Sigmoid colon (tissue), 7 donors: ENCODE results near the gene LAGE3. TPM values are rescaled to one million over a fixed set of nuclear protein-coding genes. Genes with fewer than 3 reads are reported as not detected.

Experiments
- DNase-seq: peaks from one replicate; pipeline ENCODE4 v3.0.0-alpha.2; 2019
- H3K27ac ChIP-seq, 4 donors: fragments of 200-600 bp; sonication (generic); one replicate each; pipeline ENCODE4 v1.5.1; 2016 to 2019; ENCODE audit warnings: mild to moderate bottlenecking in 1 of 4
- H3K27me3 ChIP-seq, 3 donors: fragments of 200-600 bp; sonication (generic); one replicate each; pipeline ENCODE4 v1.5.1; 2019; ENCODE audit warnings: mild to moderate bottlenecking in 1 of 3
- H3K36me3 ChIP-seq, 4 donors: fragments of 200-600 bp; sonication (generic); one replicate each; pipeline ENCODE4 v1.5.1; 2016 to 2019
- H3K4me1 ChIP-seq, 4 donors: fragments of 200-600 bp; sonication (generic); one replicate each; pipeline ENCODE4 v1.5.1; 2017 to 2019
- H3K4me3 ChIP-seq, 4 donors: fragments of 200-600 bp; sonication (generic); one replicate each; pipeline ENCODE4 v1.5.1; 2017 to 2019; ENCODE audit warnings: mild to moderate bottlenecking in 2 of 4, moderate library complexity in 1 of 4
- H3K9me3 ChIP-seq, 4 donors: fragments of 200-600 bp in 3 of 4; sonication (generic) in 3 of 4; one replicate each; pipeline versions ENCODE4 v1.5.1 to v1.6.1; 2013 to 2019
- EP300 ChIP-seq, 4 donors: sonication (generic); formaldehyde crosslinking; IDR thresholded peaks; one replicate each; pipeline ENCODE4 v1.6.1; 2017; ENCODE audit warnings: antibody characterized with exemption in 4 of 4
- POLR2A ChIP-seq, 2 donors: fragments of 450-650 bp; IDR thresholded peaks; one replicate each; pipeline ENCODE4 v1.6.1; 2016; ENCODE audit warnings: antibody characterized with exemption in 2 of 2, mild to moderate bottlenecking in 2 of 2, moderate library complexity in 2 of 2
- POLR2AphosphoS5 ChIP-seq, 4 donors: sonication (generic); formaldehyde crosslinking; IDR thresholded peaks; one replicate each; pipeline ENCODE4 v1.6.1; 2017; ENCODE audit warnings: antibody characterized with exemption in 4 of 4
- WGBS, 2 donors: extraction: QIAGEN DNeasy Blood & Tissue Kit; methylation state at CpG; one replicate each; pipeline ENCODE4 v1.1.7; 2013; 5-methylcytosine and 5-hydroxymethylcytosine counted together
- intact Hi-C: fragments of 100-400 bp; cut with DNase I; formaldehyde crosslinking; loops from one replicate; pipeline ENCODE4 v1.15.1; 2023
- polyA plus RNA-seq, 3 donors: library from polyadenylated mRNA; stranded (reverse); fragments of 200-250 nt; gene quantifications; one replicate each; pipeline ENCODE4 v1.2.3, GENCODE V29; 2013
- total RNA-seq, 4 donors: library from RNA; depleted of rRNA; stranded (reverse); fragments of >200 nt; gene quantifications; one replicate each; pipeline ENCODE4 v1.1.0, GENCODE V29; 2016
- TF ChIP-seq, protein P1 (sequence below), 4 experiments: fragments of 450-650 bp in 3 of 4; fragments of 200-600 bp in 1 of 4; IDR thresholded peaks; one replicate each; pipeline ENCODE4 v1.5.1; 2016 to 2019; ENCODE audit warnings: antibody characterized with exemption in 4 of 4, mild to moderate bottlenecking in 3 of 4, moderate library complexity in 2 of 4
- donor health status: healthy with polysubstance abuse.
- donor health status: Bipolar disorder and iron deficiency.
- donor health status: healthy.

LAGE3 gene
- total and polyA plus RNA-seq, 7 donors, result 12.7 to 32.7 (median 21.6) TPM

DNA sequence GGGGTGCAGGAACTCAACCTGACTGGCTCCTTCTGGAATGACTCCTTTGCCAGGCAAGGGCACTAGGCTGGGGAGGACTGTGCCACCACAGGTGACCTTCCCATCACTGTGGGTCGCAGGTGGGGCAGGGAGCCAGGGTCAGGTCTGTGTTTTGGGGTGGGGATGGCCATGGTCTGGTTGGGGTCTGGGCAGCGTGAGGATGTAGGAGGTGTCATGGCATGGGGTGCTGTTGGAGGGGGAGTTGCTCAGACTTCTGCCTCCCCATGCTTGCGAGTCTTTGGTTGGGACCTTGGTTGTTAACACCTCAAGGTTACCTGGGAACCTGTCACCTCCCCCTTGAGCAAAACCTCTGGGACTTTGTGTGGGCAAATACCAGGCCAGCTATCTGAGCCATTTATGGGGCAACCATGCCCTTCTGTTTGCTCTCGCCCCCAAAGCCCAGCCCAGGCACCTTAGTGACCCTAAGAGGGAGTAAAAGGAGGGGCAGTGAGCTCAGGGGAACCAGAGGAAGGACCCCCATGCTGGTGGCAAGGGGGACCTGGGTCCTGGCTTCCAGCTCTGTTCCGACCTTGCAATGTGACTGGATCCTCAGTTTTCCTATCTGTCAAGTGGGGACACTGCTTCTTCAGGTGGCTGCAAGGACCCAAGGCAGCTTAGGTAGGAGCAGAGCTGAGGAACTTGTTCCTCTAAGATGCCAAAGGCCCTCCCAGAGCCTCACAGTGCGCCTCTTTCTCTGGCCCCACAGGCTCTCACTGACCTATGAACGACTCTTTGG is 44.5 kb downstream of the LAGE3 start:
- no peak for TF ChIP-seq POLR2A (IDR thresholded peaks at IDR 0.05)
- no peak for TF ChIP-seq EP300 (IDR thresholded peaks at IDR 0.05)
- TF ChIP-seq, protein P1, sequence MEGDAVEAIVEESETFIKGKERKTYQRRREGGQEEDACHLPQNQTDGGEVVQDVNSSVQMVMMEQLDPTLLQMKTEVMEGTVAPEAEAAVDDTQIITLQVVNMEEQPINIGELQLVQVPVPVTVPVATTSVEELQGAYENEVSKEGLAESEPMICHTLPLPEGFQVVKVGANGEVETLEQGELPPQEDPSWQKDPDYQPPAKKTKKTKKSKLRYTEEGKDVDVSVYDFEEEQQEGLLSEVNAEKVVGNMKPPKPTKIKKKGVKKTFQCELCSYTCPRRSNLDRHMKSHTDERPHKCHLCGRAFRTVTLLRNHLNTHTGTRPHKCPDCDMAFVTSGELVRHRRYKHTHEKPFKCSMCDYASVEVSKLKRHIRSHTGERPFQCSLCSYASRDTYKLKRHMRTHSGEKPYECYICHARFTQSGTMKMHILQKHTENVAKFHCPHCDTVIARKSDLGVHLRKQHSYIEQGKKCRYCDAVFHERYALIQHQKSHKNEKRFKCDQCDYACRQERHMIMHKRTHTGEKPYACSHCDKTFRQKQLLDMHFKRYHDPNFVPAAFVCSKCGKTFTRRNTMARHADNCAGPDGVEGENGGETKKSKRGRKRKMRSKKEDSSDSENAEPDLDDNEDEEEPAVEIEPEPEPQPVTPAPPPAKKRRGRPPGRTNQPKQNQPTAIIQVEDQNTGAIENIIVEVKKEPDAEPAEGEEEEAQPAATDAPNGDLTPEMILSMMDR (IDR thresholded peaks at IDR 0.05), result no peak
- intact Hi-C loops, result loop anchor here (5.0 kb wide), 1 partner anchor 53 kb away; the partner anchor contains the start of gene UBL4A

DNA sequence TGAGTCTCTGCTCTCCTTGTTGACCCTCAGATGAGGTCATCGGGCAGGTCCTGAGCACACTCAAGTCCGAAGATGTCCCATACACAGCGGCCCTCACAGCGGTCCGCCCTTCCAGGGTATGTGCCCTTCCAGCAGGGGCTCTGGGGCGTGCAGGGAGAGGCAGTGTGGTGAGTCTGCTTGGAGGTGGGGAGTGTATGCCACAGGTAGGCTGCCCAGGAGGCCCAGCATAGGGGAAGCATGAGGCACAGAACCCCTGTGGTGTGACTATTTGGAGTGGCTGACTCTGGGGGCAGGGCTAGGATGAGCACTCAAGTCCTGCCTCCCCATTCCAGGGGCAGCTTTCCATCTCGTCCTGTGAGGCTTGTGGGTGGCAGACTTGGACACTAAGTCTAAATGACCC is 45.5 kb downstream of the LAGE3 start:
- Histone ChIP-seq H3K36me3 (peaks cover 0 to 40% (median 0%) of the 10 kb centered on the region in 4 donors), H3K27me3 (no peaks in the 10 kb centered on the region), H3K27ac (no peak overlapping the region), H3K9me3 (no peaks in the 10 kb centered on the region), H3K4me3 (no peak overlapping the region), H3K4me1 (peaks cover 0 to 32% (median 22%) of the 10 kb centered on the region in 4 donors)
- no peak for DNase-seq
- intact Hi-C loops, result no loop called here
- no peak for TF ChIP-seq EP300 (IDR thresholded peaks at IDR 0.05)
- TF ChIP-seq POLR2A (IDR thresholded peaks at IDR 0.05), result no peak
- TF ChIP-seq POLR2AphosphoS5 (IDR thresholded peaks at IDR 0.05), result no peak
- TF ChIP-seq, protein P1 (IDR thresholded peaks at IDR 0.05), result no peak
- WGBS, 2 donors, result 89 to 92% methylated on average over 7 of the region's 7 CpGs

More for the DNA sequence above, 44.5 kb downstream of the LAGE3 start:
- 93 to 94% methylated on average over 7 of the region's 7 CpGs for WGBS, 2 donors
- H3K4me1 ChIP-seq, result peaks cover 0 to 38% (median 22%) of the 10 kb centered on the region in 4 donors
- H3K36me3 ChIP-seq, result peaks cover 0 to 40% (median 0%) of the 10 kb centered on the region in 4 donors
- no peaks in the 10 kb centered on the region for H3K9me3 ChIP-seq
- no peak overlapping the region for H3K4me3 ChIP-seq
- no peaks in the 10 kb centered on the region for H3K27me3 ChIP-seq
- DNase-seq, result no peak
- H3K27ac ChIP-seq, result no peak overlapping the region

DNA sequence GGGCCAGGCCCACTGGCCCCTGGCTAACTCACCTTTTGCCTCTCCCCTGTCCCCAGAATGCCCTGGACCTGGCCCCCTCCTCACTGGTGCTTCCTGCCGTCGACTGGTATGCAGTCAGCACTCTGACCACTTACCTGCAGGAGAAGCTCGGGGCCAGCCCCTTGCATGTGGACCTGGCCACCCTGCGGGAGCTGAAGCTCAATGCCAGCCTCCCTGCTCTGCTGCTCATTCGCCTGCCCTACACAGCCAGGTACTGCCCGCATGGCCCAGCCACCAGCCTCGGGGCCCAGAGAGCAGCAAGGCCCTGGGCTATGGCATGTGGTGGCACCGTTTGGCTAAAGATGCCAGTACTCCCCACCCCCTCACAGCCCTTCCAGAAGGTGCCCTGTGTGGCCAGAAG is 46.9 kb downstream of the LAGE3 start:
- Histone ChIP-seq H3K4me3 (no peak overlapping the region), H3K27ac (no peak overlapping the region), H3K4me1 (peaks cover 0 to 28% (median 16%) of the 10 kb centered on the region in 4 donors), H3K9me3 (no peaks in the 10 kb centered on the region), H3K27me3 (no peaks in the 10 kb centered on the region), H3K36me3 (peaks cover 0 to 40% (median 0%) of the 10 kb centered on the region in 4 donors)
- DNase-seq, result no peak
- intact Hi-C loops, result no loop called here
- no peak for TF ChIP-seq POLR2AphosphoS5 (IDR thresholded peaks at IDR 0.05)
- no peak for TF ChIP-seq EP300 (IDR thresholded peaks at IDR 0.05)
- TF ChIP-seq POLR2A (IDR thresholded peaks at IDR 0.05), result no peak
- TF ChIP-seq, protein P1 (IDR thresholded peaks at IDR 0.05), result no peak
- WGBS, 2 donors, result 92 to 94% methylated on average over 8 of the region's 8 CpGs

- Histone ChIP-seq H3K27me3 (no peaks in the 10 kb centered on the region), H3K4me3 (no peak overlapping the region), H3K36me3 (peaks cover 0 to 40% (median 0%) of the 10 kb centered on the region in 4 donors), H3K4me1 (peaks cover 0 to 28% (median 16%) of the 10 kb centered on the region in 4 donors), H3K9me3 (no peaks in the 10 kb centered on the region), H3K27ac (peak overlapping the region in 1 of 4 donors; percentile 34)
- no peak for DNase-seq
- intact Hi-C loops, result no loop called here
- 70 to 90% methylated on average over 5 of the region's 5 CpGs for WGBS, 2 donors
- TF ChIP-seq EP300 (IDR thresholded peaks at IDR 0.05) (no peak), POLR2AphosphoS5 (IDR thresholded peaks at IDR 0.05) (no peak), POLR2A (IDR thresholded peaks at IDR 0.05) (no peak)
- TF ChIP-seq, protein P1 (IDR thresholded peaks at IDR 0.05), result no peak
Observed at GRCh38 chrX:154431341-154431740, 47.7 kb downstream of the LAGE3 start.
